Neural cell (in vitro differentiated cells): ENCODE data around the gene SPOCK1. TPM values are rescaled to one million over a fixed set of nuclear protein-coding genes. Genes with fewer than 3 reads are reported as not detected.

Source experiments
- H2AFZ ChIP-seq: fragments of 200-600, 300-800 bp; sonication (generic), shearing (Covaris generic); 2 replicates; pipeline ENCODE4 v1.6.0; 2014; ENCODE audit warnings: low read depth, mild to moderate bottlenecking, antibody characterized with exemption, low read length, moderate library complexity
- H3F3A ChIP-seq: fragments of 200-600 bp; shearing (Covaris generic); 2 replicates; pipeline ENCODE4 v1.6.1; 2016; ENCODE audit warnings: mild to moderate bottlenecking, moderate library complexity, mixed read lengths, antibody characterized with exemption, low read length; ENCODE audit not compliant: insufficient read depth, poor library complexity, severe bottlenecking
- H3K27ac ChIP-seq: fragments of 200-600, 300-800 bp; sonication (generic), shearing (Covaris generic); 2 replicates; pipeline ENCODE4 v1.5.1; 2014; ENCODE audit warnings: mild to moderate bottlenecking, low read length, moderate library complexity
- H3K27me3 ChIP-seq: fragments of 300-800, 200-600 bp; sonication (generic), shearing (Covaris generic); 2 replicates; pipeline ENCODE4 v1.6.0; 2014; ENCODE audit warnings: mild to moderate bottlenecking, low read depth, low read length, moderate library complexity; ENCODE audit not compliant: insufficient read depth
- H3K36me3 ChIP-seq: fragments of 300-800, 200-600 bp; sonication (generic), shearing (Covaris generic); 2 replicates; pipeline ENCODE4 v1.5.1; 2014; ENCODE audit warnings: mild to moderate bottlenecking, antibody characterized with exemption, low read length, moderate library complexity; ENCODE audit not compliant: insufficient read depth
- H3K4me2 ChIP-seq: fragments of 300-800, 200-600 bp; sonication (generic), shearing (Covaris generic); 2 replicates; pipeline ENCODE4 v1.6.0; 2014; ENCODE audit warnings: mild to moderate bottlenecking, low read length
- H3K4me3 ChIP-seq: fragments of 300-800, 200-600 bp; sonication (generic), shearing (Covaris generic); 2 replicates; pipeline ENCODE4 v1.5.1; 2014; ENCODE audit warnings: mild to moderate bottlenecking, low read length, moderate library complexity
- H3K79me2 ChIP-seq: fragments of 200-600 bp; shearing (Covaris generic); replicated peaks from 2 replicates; pipeline ENCODE4 v1.6.0; 2014; ENCODE audit warnings: mild to moderate bottlenecking, low read length, moderate library complexity; ENCODE audit not compliant: insufficient read depth
- H3K9ac ChIP-seq: fragments of 300-800, 200-600 bp; sonication (generic), shearing (Covaris generic); 2 replicates; pipeline ENCODE4 v1.6.1; 2016; ENCODE audit warnings: mild to moderate bottlenecking, low read length, mixed read lengths
- H3K9me2 ChIP-seq: fragments of 200-600 bp; shearing (Covaris generic); 2 replicates; pipeline ENCODE4 v1.6.1; 2016; ENCODE audit warnings: mild to moderate bottlenecking, low read length, mixed read lengths; ENCODE audit not compliant: insufficient read depth
- H3K9me3 ChIP-seq: fragments of 200-600, 300-800 bp; sonication (generic), shearing (Covaris generic); 2 replicates; pipeline ENCODE4 v1.6.1; 2016; ENCODE audit warnings: mild to moderate bottlenecking, mixed run types, low read length, moderate library complexity, mixed read lengths
- H4K20me1 ChIP-seq: fragments of 200-600 bp; shearing (Covaris generic); 2 replicates; pipeline ENCODE4 v1.6.1; 2016; ENCODE audit warnings: mild to moderate bottlenecking, mixed run types; ENCODE audit not compliant: insufficient read depth
- EP300 ChIP-seq: fragments of 450-650 bp; conservative IDR thresholded peaks from 2 replicates; pipeline ENCODE4 v1.6.1; 2014; ENCODE audit warnings: antibody characterized with exemption, mild to moderate bottlenecking, moderate library complexity; ENCODE audit not compliant: poor library complexity, severe bottlenecking
- EZH2 ChIP-seq: fragments of 200-600, 300-800 bp; shearing (Covaris generic), sonication (generic); IDR thresholded peaks from 2 replicates; pipeline ENCODE4 v1.6.1; 2014; ENCODE audit warnings: antibody characterized with exemption, low read length, borderline replicate concordance, mild to moderate bottlenecking; ENCODE audit not compliant: insufficient read depth, poor library complexity, severe bottlenecking
- MXI1 ChIP-seq: fragments of 450-650 bp; conservative IDR thresholded peaks from 2 replicates; pipeline ENCODE4 v1.6.1; 2014; ENCODE audit warnings: antibody characterized with exemption, mild to moderate bottlenecking; ENCODE audit not compliant: poor library complexity, severe bottlenecking
- POLR2AphosphoS5 ChIP-seq: IDR thresholded peaks from 2 replicates; pipeline ENCODE4 v1.6.1; 2012
- RAD21 ChIP-seq: fragments of 450-650 bp; conservative IDR thresholded peaks from 2 replicates; pipeline ENCODE4 v1.6.1; 2014; ENCODE audit warnings: antibody characterized with exemption, mild to moderate bottlenecking, moderate library complexity
- SMC3 ChIP-seq: fragments of 450-650 bp; conservative IDR thresholded peaks from 2 replicates; pipeline ENCODE4 v1.6.1; 2014; ENCODE audit warnings: antibody characterized with exemption, mild to moderate bottlenecking, moderate library complexity; ENCODE audit not compliant: poor library complexity
- TAF1 ChIP-seq: IDR thresholded peaks from 2 replicates; pipeline ENCODE4 v1.6.1; 2012; ENCODE audit warnings: low read depth
- polyA plus RNA-seq: library from polyadenylated mRNA; depleted of rRNA; stranded (reverse); fragments of >200 nt; gene quantifications from 2 replicates; pipeline ENCODE4 v1.2.3, GENCODE V29; 2014
- TF ChIP-seq, protein P1 (sequence below): IDR thresholded peaks from 2 replicates; pipeline ENCODE4 v1.6.1; 2012; ENCODE audit warnings: borderline replicate concordance
- TF ChIP-seq, protein P2 (sequence below): fragments of 450-650 bp; IDR thresholded peaks from 2 replicates; pipeline ENCODE4 v1.5.1; 2014; ENCODE audit warnings: antibody characterized with exemption, mild to moderate bottlenecking, moderate library complexity; ENCODE audit not compliant: poor library complexity, severe bottlenecking

SPOCK1 gene
- polyA plus RNA-seq, 1 donor from 2014 or later: 33.6 TPM

DNA sequence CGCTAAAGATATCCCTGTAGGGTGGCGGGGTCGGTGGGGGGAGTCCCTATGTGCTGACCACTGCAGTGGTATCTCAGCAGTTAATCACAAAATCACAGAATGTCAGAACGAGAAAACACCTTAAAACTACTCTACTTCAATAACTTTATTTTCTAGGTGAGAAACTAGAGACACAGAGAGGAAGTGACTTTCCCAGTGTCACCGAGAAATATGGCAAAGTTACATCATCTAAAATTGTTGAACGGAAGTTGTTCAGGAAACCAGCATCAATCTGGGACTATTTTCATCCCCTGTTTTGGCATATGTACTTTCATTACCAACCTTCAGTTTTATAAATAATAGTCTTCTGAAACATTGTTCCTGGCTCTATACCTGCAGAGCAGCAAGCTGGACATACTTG, 384.0 kb downstream of the SPOCK1 start:
- H3K27ac ChIP-seq: no peak overlapping the region
- no peak overlapping the region for H3K9ac ChIP-seq
- no peak overlapping the region for H3K4me3 ChIP-seq
- H3F3A ChIP-seq: no peaks in the 10 kb centered on the region
- TF ChIP-seq SMC3: no peak
- no peak for TF ChIP-seq POLR2AphosphoS5
- no peak for TF ChIP-seq RAD21
- TF ChIP-seq MXI1: no peak
- no peak for TF ChIP-seq EP300
- TF ChIP-seq, protein P1, sequence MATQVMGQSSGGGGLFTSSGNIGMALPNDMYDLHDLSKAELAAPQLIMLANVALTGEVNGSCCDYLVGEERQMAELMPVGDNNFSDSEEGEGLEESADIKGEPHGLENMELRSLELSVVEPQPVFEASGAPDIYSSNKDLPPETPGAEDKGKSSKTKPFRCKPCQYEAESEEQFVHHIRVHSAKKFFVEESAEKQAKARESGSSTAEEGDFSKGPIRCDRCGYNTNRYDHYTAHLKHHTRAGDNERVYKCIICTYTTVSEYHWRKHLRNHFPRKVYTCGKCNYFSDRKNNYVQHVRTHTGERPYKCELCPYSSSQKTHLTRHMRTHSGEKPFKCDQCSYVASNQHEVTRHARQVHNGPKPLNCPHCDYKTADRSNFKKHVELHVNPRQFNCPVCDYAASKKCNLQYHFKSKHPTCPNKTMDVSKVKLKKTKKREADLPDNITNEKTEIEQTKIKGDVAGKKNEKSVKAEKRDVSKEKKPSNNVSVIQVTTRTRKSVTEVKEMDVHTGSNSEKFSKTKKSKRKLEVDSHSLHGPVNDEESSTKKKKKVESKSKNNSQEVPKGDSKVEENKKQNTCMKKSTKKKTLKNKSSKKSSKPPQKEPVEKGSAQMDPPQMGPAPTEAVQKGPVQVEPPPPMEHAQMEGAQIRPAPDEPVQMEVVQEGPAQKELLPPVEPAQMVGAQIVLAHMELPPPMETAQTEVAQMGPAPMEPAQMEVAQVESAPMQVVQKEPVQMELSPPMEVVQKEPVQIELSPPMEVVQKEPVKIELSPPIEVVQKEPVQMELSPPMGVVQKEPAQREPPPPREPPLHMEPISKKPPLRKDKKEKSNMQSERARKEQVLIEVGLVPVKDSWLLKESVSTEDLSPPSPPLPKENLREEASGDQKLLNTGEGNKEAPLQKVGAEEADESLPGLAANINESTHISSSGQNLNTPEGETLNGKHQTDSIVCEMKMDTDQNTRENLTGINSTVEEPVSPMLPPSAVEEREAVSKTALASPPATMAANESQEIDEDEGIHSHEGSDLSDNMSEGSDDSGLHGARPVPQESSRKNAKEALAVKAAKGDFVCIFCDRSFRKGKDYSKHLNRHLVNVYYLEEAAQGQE: no peak
- no peaks in the 10 kb centered on the region for H4K20me1 ChIP-seq
- no peaks in the 10 kb centered on the region for H3K79me2 ChIP-seq
- no peak overlapping the region for H2AFZ ChIP-seq
- H3K9me2 ChIP-seq: no peaks in the 10 kb centered on the region
- no peaks in the 10 kb centered on the region for H3K27me3 ChIP-seq
- H3K4me2 ChIP-seq: no peak overlapping the region
- no peaks in the 10 kb centered on the region for H3K36me3 ChIP-seq
- no peaks in the 10 kb centered on the region for H3K9me3 ChIP-seq

DNA sequence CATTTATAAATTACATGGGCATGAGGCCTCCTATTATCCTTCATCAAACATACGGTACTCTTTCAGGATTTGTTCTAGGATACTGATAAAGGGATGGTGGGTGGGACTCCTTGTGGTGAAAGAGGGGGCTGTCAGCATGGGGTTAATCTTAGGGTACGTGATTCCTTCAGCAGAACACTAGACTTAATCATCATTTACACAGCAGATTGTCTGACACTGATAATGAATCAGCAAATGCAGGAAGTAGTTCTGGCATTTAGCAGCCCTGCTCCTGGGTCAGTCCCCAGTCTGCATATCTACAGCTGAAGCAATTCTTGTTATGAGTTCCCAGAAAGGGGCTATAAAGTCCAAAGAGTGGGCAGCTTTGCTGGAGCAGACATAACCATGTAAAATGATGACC, 384.6 kb downstream of the SPOCK1 start:
- Histone ChIP-seq H2AFZ (no peak overlapping the region), H3K36me3 (no peaks in the 10 kb centered on the region), H3K9me3 (no peaks in the 10 kb centered on the region), H3F3A (no peaks in the 10 kb centered on the region), H3K9me2 (no peaks in the 10 kb centered on the region), H3K27me3 (no peaks in the 10 kb centered on the region), H3K4me2 (no peak overlapping the region), H3K9ac (no peak overlapping the region), H3K4me3 (no peak overlapping the region), H3K27ac (no peak overlapping the region), H4K20me1 (no peaks in the 10 kb centered on the region), H3K79me2 (no peaks in the 10 kb centered on the region)
- TF ChIP-seq, protein P1: no peak
- TF ChIP-seq EZH2 (no peak), MXI1 (no peak), TAF1 (no peak), POLR2AphosphoS5 (no peak), EP300 (no peak), SMC3 (no peak), RAD21 (no peak)
- TF ChIP-seq, protein P2, sequence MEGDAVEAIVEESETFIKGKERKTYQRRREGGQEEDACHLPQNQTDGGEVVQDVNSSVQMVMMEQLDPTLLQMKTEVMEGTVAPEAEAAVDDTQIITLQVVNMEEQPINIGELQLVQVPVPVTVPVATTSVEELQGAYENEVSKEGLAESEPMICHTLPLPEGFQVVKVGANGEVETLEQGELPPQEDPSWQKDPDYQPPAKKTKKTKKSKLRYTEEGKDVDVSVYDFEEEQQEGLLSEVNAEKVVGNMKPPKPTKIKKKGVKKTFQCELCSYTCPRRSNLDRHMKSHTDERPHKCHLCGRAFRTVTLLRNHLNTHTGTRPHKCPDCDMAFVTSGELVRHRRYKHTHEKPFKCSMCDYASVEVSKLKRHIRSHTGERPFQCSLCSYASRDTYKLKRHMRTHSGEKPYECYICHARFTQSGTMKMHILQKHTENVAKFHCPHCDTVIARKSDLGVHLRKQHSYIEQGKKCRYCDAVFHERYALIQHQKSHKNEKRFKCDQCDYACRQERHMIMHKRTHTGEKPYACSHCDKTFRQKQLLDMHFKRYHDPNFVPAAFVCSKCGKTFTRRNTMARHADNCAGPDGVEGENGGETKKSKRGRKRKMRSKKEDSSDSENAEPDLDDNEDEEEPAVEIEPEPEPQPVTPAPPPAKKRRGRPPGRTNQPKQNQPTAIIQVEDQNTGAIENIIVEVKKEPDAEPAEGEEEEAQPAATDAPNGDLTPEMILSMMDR: no peak
